Right lung (tissue), 5 donors: ENCODE measurements around the gene ERVH48-1. TPM values are rescaled to one million over a fixed set of nuclear protein-coding genes. Genes with fewer than 3 reads are reported as not detected.
"Not testable (repeated sequence)": the region's sequence is repeated elsewhere in the genome, so short reads cannot be mapped to it uniquely, and the experiment has no call there.

Experiments
- DNase-seq, 2 donors: peaks; one replicate each; pipeline ENCODE4 v3.0.0-alpha.2; 2013
- polyA plus RNA-seq, 5 donors: library from polyadenylated mRNA; unstranded; fragments of 120-200 nt; gene quantifications; one replicate each; pipeline versions ENCODE4 v1.2.1 to v1.2.3, GENCODE V29; 2013; ENCODE audit warnings: inconsistent platforms in 1 of 5, low replicate concordance in 1 of 5; ENCODE audit not compliant: insufficient read length in 5 of 5, insufficient read depth in 1 of 5

The ERVH48-1 gene
- polyA plus RNA-seq, 5 donors, result 1.5 to 3.1 (median 1.7) TPM

DNA sequence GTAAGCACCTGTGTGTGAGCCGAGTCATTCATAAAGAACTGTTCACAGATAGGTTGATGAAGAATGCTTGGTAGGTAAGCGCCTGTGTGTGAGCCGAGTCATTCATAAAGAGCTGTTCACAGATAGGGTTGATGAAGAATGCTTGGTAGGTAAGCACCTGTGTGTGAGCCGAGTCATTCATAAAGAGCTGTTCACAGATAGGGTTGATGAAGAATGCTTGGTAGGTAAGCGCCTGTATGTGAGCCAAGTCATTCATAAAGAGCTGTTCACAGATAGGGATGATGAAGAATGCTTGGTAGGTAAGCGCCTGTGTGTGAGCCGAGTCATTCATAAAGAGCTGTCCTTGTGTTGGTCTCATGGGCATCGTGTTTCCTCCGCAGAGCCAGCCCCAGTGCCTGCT, 16.9 kb downstream of the ERVH48-1 start:
- DNase-seq, result not testable (repeated sequence)

DNA sequence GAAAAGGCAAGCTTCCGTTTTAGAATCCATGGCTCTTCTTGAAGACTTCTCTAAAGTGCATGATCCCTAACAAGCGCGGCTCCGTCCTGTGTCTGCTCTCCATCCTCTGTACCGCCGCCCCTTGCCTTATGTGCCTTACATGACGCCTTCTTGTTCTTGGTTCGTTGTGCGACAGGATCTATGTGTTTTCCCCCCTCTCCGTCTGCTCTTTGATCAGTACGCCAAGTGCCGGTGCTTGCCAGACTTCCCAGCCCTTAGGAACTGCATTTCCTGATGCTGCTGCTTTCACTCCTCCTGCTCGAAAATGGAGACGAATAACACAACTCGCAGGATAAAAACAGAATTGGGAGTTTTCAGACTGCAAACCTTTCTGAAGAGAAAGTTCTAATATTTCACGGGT, 19.2 kb downstream of the ERVH48-1 start:
- DNase-seq, result no peak

DNA sequence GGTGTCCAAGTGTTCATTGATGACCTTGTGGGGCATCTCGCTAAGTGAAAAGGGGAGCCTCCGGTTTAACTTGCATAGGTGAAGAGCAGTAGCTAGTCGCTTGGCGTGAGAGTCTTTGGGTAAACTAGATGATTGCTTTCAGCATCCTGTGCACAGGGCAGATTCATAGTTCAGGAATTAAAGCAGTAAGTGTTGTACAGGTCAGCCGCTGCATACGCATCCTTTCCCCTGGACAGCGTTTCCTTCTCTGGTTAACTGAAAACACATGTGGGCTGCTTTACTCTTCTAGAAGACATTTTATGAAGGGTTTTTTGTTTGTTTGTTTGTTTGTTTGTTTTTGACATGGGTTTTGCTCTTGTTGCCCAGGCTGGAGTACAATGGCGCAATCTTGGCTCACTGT, 20.2 kb downstream of the ERVH48-1 start:
- DNase-seq, result no peak

DNA sequence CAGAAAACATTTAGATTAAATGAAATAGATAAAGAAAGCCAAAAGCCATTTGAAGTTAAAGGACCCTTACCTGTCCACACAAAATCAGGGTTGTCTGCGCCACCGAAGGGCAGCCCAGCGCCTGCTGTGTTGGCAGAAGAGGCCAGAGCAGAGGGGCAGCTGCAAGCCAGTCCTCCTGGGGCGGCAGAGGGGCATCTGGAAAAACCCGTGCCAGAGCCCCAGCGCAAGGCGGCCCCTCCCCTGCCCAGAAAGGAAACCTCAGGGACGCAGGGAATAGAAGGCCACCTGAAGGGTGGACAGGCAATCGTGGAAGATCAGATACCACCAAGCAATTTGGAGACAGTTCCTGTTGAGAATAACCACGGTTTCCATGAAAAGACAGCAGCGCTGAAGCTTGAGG, 21.6 kb downstream of the ERVH48-1 start:
- no peak for DNase-seq

DNA sequence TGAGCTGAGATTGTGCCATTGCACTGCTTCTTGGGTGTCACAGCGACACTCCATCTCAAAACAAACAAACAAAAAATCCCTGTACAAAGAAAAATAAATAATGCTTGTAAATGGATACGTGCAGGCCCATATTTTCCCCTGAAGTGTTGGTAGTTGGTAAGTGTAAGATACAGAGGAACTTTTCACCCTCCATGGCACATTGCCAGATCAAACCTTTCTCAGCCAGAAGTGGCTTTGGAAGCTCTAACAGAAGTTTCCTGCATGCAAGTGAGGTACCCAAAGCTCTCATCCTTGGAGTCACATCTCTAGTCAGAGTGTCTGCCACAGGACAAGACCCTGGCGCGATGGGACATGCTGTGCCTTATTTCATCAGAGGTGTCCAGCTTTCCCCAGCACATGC, 25.0 kb downstream of the ERVH48-1 start:
- DNase-seq, result no peak

DNA sequence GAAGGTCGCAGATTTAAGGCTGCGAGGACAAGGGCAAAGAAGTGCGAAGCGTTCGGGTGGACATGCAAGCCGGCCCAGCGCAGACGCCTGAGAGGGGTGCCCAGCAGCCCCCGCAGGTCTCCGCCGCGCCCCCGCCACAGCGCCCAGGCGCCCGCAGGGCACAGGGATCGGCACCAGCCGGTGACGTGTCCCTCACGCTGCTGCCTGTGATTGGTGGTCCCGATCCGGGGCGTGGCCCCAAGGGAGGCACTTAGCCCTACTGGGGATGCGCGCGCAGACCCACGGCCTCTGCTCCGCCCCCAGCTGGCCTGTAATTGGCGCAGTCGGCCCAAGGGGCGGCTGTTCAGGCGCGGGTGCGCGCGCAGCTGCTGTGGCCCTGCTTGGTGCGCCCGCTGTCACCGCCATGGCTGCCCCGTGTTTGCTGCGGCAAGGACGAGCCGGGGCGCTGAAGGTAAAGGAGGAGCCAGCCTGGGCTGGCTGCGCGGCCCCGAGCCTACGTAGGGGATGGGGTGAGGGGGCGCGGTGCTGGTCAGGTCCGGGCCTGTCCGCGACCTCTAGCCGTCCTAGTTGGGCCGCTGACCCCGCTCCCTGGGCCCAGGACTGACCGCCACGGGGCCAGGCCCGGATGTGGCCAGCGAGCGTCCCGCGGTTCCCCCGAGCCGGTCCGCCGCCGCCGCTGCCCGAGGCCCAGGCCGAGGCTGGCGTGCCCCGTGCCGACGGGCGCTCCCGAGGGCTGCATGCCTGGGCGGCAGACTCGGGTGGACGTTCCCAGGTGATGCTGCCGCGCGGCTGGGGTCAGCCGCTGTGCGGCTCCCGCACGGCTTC, 32.3 kb downstream of the ERVH48-1 start, which contains the start of gene NDUFV3:
TSS of gene NDUFV3 (plus strand) at position 379 of the 825 bp plus-strand sequence. CDS start at position 404, 25 bp downstream.
- peak; percentile 99 for DNase-seq

DNA sequence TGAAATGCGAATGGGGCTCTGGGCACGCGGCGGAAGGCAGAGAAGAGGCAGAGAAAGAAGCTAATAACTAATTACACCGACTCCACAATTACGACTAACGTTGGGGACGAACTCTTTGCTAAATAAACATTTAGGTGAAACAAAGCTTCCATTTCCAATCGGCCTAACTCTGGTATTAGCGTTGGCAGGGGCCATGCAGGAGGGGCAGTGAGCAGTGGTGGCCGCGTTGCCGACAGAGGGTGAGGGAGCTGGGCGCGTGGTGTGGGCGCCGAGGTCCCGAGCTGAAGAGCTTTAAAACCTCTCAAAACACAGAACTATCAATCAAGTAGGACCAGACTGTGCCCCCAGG, 32.9 kb downstream of the ERVH48-1 start:
- no peak for DNase-seq

DNA sequence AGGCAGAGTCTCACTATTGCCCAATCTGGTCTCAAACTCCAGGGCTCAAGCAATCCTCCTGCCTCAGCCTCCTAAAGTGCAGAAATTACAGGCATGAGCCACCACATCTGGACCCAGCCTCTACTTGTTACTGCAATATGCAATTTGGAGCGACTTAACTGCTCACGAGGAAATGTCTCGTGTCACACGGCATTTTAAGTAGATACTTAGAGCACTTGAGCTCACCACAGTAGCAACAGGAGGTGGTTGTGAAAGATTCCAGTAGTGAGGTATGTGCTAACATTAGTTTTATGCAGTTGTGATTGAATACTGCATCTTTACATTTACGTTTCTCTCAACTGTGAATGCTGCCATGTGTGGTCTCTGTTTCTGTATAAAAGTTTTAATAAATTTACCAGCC, 38.1 kb downstream of the ERVH48-1 start:
- DNase-seq, result no peak

DNA sequence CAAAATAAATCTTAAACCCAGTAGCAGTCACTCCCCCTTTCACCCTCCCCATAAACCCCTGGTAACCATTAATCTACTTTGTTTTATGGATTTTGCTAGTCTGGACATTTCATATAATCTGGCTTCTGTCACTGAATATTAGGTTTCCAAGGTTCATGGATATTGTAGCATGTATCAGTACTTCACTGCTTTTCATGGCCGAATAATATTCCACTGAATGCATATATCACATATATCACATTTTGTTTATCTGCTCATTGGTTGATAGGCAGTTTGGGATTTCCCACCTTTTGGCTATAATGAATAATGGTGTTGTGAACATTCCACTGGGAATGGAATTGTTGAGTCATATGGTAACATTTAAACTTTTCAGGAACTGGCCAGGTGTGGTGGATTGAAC, 41.5 kb downstream of the ERVH48-1 start:
- no peak for DNase-seq

DNA sequence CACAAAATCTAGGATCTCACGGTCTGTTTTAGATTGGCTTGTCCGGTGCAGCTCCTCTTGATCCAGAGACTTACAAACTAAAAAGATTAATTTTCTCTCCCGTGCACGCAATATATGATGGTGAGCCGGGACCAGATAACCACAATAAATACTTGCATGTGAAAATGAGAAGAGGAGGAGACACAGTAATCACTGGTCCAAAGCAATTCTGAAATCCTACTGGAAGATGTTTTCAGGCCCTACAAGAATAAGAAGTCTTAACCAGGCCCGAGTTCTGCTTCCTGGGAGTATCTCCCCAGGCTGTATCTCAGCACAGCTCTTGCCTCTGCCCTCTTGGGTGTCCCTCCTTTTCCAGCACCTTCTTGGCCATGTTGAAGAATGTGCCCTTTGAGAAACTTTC, 45.1 kb downstream of the ERVH48-1 start:
- no peak for DNase-seq

DNA sequence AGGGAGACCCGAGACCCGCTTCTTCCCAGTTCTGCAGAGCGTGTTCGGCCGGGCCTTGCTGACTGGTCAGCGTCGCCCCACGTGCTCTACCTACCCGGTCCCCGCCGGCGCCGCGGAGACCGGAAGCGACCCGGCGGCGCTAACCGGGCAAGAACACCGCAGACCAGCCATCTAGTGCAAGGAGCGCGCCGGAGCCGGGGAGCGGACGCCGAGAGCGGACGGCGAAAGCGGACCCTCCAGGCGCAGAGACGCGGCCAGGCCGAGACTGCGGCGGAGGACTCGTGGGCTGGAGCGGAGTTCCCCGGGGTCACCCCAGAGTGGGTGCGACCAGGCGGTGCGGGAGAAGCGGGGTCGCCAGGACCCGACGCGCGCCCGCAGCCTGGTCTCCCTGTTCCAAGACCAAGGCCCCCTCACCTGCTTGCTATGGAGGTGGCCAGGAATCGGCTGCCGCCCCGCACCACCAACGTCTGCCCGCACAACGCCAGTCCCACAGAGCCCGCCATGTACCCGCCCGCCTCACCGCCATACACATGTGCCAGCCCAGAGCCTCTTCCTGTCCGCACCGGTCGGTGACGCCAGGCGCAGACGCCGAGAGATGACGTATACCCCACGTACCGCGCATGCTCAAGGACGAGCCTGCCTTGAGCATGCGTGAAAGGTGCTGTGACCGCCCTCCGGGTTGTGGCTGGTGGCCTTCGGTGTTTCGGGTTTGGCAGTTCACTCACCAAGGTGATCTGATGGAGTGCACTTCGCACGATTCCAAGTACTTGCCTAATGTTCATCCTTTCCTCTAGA, 46.2 kb downstream of the ERVH48-1 start, which contains the start of gene WDR4:
TSS of gene WDR4 (minus strand) at position 547 of the 795 bp plus-strand sequence. CDS start at position 503, 44 bp downstream.
- peak; percentile 98 for DNase-seq

DNA sequence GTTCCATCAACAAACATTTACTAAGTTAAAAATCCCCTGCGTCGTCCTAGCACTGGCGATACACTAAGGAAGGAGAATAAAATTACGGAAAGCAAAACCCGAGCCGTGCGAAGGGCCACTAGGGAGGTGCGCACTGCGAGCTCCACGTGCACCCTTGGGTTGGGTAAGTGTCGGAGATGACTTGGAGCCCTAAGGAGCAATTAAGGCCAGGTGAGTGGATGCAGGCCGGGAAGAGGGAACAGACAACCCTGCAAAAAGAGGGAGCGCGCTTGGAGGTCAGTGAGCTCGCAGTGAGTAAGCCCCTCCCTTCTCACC, 46.8 kb downstream of the ERVH48-1 start:
- DNase-seq, result no peak

DNA sequence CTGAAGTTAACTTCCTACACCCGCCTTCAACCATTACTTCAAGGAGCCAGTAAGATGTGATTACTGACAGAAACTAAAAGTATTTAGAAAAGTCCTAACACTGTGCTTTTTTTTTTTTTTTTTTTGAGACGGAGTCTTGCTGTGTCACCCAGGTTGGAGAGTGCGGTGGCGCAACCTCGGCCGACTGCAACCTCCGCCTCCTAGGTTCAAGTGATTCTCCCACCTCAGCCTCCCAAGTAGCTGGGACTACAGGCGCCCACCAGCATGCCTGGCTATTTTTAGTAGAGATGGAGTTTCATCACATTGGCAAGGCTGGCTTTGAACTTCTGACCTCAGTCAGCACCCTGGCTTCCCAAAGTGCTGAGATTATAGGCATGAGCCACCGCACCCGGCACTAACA, 49.6 kb downstream of the ERVH48-1 start:
- DNase-seq, result not testable (repeated sequence)

DNA sequence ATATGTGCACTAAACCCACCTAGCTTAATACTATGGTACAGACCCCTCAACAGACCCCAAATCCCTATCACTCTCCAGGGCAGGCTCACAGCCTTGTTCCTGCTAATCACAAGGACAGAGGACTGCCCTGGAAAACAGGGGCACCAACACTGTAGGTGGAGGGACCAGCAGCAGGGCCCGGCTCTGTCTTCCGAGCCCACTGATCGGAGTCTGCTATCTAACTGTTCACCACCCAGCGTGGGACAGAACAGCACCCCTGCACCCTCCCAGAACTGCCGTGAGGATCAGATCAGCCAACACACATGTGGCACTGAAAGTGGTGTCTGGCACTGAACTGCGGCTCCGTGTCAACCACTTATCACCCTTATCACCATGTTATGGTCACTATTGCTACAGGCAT, 52.3 kb downstream of the ERVH48-1 start:
- no peak for DNase-seq

DNA sequence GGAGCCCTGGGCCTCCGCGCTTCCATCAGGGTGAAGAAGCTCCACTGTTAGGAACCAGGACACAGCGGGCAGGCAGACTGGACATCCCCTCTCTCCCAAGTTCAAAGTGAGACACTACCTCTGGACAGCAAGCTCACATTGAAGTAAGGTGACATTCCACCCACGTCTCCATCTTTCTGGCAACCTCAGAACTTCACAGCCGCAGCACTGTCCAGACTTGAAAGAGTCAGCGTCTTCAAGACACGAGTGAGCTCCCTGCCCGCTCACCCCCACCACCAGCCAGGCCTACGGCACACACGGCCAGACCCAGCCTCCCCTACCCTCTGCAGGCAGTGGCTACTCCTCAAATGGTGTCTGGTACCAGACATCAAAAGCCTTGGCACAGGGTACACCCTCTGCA, 57.2 kb downstream of the ERVH48-1 start:
- DNase-seq, result no peak

Other genes with a start within 250 kb of the ERVH48-1 start
- gene WDR4, start 46.1 kb downstream of the ERVH48-1 start, polyA plus RNA-seq, result 10 to 100 TPM in 3 of 5 donors, 1 to 10 TPM in 2; 8.0 to 13.6 (median 11.5) TPM
- 10 to 100 TPM; 35.6 to 43.6 (median 37.6) TPM for gene NDUFV3, start 32.3 kb downstream of the ERVH48-1 start, polyA plus RNA-seq
- gene PKNOX1, start 48.9 kb upstream of the ERVH48-1 start, polyA plus RNA-seq, result 10 to 100 TPM; 23.8 to 30.5 (median 26.3) TPM
- 1 to 10 TPM; 1.7 to 6.7 (median 3.8) TPM for gene CBS, start 150.2 kb upstream of the ERVH48-1 start, polyA plus RNA-seq
- 10 to 100 TPM; 30.1 to 68.2 (median 66.0) TPM for gene U2AF1, start 181.9 kb upstream of the ERVH48-1 start, polyA plus RNA-seq
- under 1 TPM in 1 of 5 donors, not detected in 4; 0.18 TPM for gene CRYAA, start 243.4 kb upstream of the ERVH48-1 start, polyA plus RNA-seq